Mesothelial cell of epicardium (in vitro differentiated cells): ENCODE measurements around the gene FOXE1. TPM values are rescaled to one million over a fixed set of nuclear protein-coding genes. Genes with fewer than 3 reads are reported as not detected.

Experiments used
- DNase-seq, 2 experiments: peaks; one replicate each; pipeline ENCODE4 v3.0.0; 2021; ENCODE audit warnings: low spot score in 2 of 2; ENCODE audit not compliant: unreplicated experiment in 2 of 2
- H3K27ac Mint-ChIP-seq: 2 replicates; pipeline ENCODE4 v1.8.0; 2021; ENCODE audit warnings: mixed read lengths
- H3K27me3 Mint-ChIP-seq: 2 replicates; pipeline ENCODE4 v1.8.0; 2021; ENCODE audit warnings: low read depth, mixed read lengths
- H3K36me3 Mint-ChIP-seq: 2 replicates; pipeline ENCODE4 v1.8.0; 2021; ENCODE audit warnings: mixed read lengths
- H3K4me1 Mint-ChIP-seq: 2 replicates; pipeline ENCODE4 v1.8.0; 2021; ENCODE audit warnings: mixed read lengths
- H3K4me3 Mint-ChIP-seq: 2 replicates; pipeline ENCODE4 v1.8.0; 2021; ENCODE audit warnings: mild to moderate bottlenecking, moderate library complexity, mixed read lengths
- H3K9me3 Mint-ChIP-seq: 2 replicates; pipeline ENCODE4 v1.8.0; 2021; ENCODE audit warnings: mixed read lengths
- total RNA-seq: library from RNA; stranded (reverse); gene quantifications from 3 replicates; pipeline ENCODE4 v1.2.1, GENCODE V29; 2021
- TF ChIP-seq, protein P1 (sequence below): fragments of 200-600 bp; sonication (generic); IDR thresholded peaks from one replicate; pipeline ENCODE4 v1.5.0; 2021; ENCODE audit warnings: antibody characterized with exemption; ENCODE audit not compliant: unreplicated experiment

FOXE1 gene
- total RNA-seq, 1 donor from 2014 or later: not detected

DNA sequence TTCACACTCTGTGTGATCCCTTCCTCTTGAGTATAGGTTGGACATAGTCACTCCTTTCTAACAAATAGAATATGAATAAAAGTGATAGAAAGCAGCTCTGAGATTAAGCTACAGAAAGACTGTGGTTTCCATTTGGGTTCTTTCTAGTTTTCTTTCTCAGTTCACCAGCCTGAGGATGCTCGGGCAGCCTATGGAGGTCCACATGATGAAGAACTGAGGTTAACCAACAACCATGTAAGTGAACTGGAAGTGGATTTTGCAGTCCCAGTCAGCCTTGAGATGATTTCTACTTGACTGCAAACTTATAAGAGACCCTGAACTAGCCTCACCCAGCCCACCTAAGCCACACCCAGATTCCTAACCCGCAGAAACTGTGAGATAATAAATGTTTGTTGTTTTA, 10.1 kb upstream of the FOXE1 start:
- Mint-ChIP-seq H3K36me3 (no peaks in the 10 kb centered on the region), H3K4me3 (no peak overlapping the region), H3K4me1 (no peaks in the 10 kb centered on the region), H3K27me3 (peaks cover 85% of the 10 kb centered on the region), H3K27ac (no peak overlapping the region), H3K9me3 (peaks cover 2% of the 10 kb centered on the region)
- TF ChIP-seq, protein P1, sequence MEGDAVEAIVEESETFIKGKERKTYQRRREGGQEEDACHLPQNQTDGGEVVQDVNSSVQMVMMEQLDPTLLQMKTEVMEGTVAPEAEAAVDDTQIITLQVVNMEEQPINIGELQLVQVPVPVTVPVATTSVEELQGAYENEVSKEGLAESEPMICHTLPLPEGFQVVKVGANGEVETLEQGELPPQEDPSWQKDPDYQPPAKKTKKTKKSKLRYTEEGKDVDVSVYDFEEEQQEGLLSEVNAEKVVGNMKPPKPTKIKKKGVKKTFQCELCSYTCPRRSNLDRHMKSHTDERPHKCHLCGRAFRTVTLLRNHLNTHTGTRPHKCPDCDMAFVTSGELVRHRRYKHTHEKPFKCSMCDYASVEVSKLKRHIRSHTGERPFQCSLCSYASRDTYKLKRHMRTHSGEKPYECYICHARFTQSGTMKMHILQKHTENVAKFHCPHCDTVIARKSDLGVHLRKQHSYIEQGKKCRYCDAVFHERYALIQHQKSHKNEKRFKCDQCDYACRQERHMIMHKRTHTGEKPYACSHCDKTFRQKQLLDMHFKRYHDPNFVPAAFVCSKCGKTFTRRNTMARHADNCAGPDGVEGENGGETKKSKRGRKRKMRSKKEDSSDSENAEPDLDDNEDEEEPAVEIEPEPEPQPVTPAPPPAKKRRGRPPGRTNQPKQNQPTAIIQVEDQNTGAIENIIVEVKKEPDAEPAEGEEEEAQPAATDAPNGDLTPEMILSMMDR: no peak
- no peak for DNase-seq

DNA sequence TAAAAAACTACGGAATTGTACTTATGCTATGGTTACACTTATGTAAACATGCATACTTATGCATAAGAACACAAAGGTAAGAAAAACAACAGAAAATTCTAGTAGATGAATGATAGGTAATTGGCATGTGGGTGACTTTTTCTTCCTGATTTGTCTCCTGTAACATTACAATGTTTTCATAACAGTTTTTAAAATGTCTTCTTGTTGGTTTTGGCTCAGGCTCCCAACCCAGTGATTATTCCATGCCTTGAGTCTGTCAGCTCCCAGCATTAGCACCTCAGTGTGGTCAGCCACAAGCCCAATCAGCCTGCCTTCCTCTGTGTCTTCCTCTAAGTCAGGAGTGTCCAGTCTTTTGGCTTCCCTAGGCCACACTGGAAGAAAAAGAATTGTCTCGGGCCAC, 7.9 kb upstream of the FOXE1 start:
- peaks cover 1% of the 10 kb centered on the region for H3K4me1 Mint-ChIP-seq

DNA sequence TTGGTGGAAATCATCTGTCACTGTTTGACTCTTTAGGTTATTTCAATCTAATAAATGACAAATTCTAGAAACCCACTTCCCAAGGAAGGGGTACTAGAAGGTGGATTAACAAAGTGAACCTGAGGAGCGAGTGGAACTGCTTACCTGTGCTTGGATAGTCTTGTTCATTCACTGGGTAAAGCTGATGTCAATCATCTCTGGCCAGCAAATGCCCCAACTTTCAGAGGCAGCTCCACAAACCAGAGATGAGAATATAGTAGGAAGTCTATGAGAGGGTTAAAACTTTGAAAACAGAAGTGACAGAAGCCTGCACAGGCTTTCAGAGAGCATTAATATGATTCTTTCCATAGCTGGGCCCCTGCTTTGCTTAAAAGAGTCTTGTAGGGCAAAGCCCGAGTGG, 7.3 kb upstream of the FOXE1 start:
- no peak for DNase-seq
- Mint-ChIP-seq H3K4me1 (peaks cover 1% of the 10 kb centered on the region), H3K36me3 (no peaks in the 10 kb centered on the region), H3K4me3 (no peak overlapping the region), H3K9me3 (no peaks in the 10 kb centered on the region), H3K27ac (no peak overlapping the region), H3K27me3 (peaks cover 92% of the 10 kb centered on the region)
- TF ChIP-seq, protein P1: no peak

More for the DNA sequence above, 7.9 kb upstream of the FOXE1 start:
- TF ChIP-seq, protein P1: no peak
- Mint-ChIP-seq H3K9me3 (no peaks in the 10 kb centered on the region), H3K27me3 (peaks cover 92% of the 10 kb centered on the region), H3K36me3 (no peaks in the 10 kb centered on the region), H3K27ac (no peak overlapping the region), H3K4me3 (no peak overlapping the region)
- no peak for DNase-seq

DNA sequence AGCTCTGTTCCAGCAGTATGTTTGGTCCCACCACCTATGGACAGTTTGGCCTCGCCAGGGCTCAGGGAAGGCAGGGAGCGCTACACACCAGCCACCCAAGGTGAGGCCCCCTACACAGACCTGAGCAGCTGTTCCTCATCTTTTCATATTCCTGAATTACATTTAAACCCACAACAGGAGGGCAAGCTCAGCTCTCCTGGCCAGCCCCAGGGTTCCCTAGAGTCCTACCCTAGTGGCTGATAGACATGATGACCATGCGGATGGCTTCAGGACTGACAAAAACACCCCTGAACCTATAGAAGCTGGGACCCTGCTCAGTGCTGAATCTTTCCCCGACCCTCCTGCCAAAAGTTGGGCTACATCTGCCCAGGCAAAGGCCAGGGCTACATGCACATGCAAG, 6.7 kb upstream of the FOXE1 start:
- Mint-ChIP-seq H3K4me1 (peaks cover 1% of the 10 kb centered on the region), H3K27ac (no peak overlapping the region), H3K4me3 (no peak overlapping the region), H3K27me3 (peaks cover 92% of the 10 kb centered on the region), H3K9me3 (no peaks in the 10 kb centered on the region), H3K36me3 (no peaks in the 10 kb centered on the region)
- TF ChIP-seq, protein P1: no peak
- DNase-seq: no peak

DNA sequence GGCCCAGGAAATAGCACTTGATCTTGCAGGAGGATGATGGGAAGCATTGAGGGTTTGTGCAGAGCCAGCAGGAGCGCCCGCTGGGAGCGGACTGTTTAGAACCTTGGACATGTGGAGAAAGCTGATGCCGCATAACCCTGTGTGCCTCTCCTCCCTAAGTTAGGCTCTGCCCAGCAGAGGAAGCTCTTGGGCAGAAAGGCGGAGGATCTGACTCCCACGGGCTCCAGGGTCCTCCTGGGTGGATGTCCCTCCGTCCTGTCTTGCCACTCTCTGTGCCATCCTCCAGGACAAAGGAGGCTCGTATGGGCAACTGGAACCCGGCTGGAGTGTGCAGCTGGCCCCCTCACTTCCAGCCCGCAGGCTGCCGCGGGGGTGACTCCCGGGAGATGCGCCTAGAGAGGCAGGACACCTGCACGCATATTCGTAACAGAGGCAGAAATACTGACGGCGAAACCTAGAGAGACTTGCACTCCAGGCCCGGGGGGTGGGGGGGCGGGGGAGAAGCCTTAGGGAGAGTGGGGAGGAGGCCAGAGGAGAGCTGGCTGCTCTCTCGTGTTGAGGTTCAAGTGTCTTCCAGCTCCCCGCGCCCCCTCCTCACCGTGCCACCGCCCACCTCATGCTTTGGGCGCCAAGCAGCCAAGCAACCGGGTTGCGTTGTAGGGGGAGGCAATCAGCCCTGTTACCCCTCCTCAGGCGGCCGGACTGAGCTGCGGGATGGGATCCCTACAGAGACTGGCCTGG, 5.4 kb upstream of the FOXE1 start:
- Mint-ChIP-seq H3K4me1 (peaks cover 6% of the 10 kb centered on the region), H3K27ac (no peak overlapping the region), H3K36me3 (no peaks in the 10 kb centered on the region), H3K9me3 (no peaks in the 10 kb centered on the region), H3K4me3 (no peak overlapping the region), H3K27me3 (peaks cover 95% of the 10 kb centered on the region)
- DNase-seq: no peak
- TF ChIP-seq, protein P1: no peak

DNA sequence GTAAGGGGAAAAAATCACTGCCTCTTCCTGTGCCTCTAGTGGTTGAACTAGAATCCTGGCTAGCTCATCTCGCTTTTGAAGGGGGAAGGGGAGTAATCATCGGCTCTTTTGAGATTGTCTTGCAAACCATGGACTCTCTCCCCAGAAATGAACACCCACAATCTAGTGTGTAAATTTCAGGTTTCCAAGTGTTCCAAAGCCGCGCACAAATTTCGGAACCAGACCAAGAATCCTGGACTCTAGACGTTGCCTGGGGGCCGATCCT, 4.9 kb upstream of the FOXE1 start:
- Mint-ChIP-seq H3K4me1 (peaks cover 6% of the 10 kb centered on the region), H3K4me3 (no peak overlapping the region), H3K9me3 (no peaks in the 10 kb centered on the region), H3K27me3 (peaks cover 92% of the 10 kb centered on the region), H3K27ac (no peak overlapping the region), H3K36me3 (no peaks in the 10 kb centered on the region)
- TF ChIP-seq, protein P1: no peak
- DNase-seq: no peak
